GM23248 (cell line): ENCODE measurements around the gene ENAH. TPM values are rescaled to one million over a fixed set of nuclear protein-coding genes. Genes with fewer than 3 reads are reported as not detected.

Experiments
- DNase-seq: peaks from one replicate; pipeline ENCODE4 v3.0.0-alpha.2; 2015
- H2AFZ ChIP-seq: fragments of 200-600 bp; sonication (generic); 2 replicates; pipeline ENCODE4 v1.6.1; 2016; ENCODE audit warnings: antibody characterized with exemption
- H3F3A ChIP-seq: fragments of 200-600 bp; sonication (generic); 2 replicates; pipeline ENCODE4 v1.6.1; 2016; ENCODE audit warnings: mild to moderate bottlenecking, antibody characterized with exemption, mixed run types; ENCODE audit not compliant: insufficient read depth
- H3K27ac ChIP-seq: fragments of 200-600 bp; sonication (generic); 2 replicates; pipeline ENCODE4 v1.5.1; 2016; ENCODE audit warnings: mild to moderate bottlenecking
- H3K27me3 ChIP-seq: fragments of 200-600 bp; sonication (generic); replicated peaks from 2 replicates; pipeline ENCODE4 v1.6.1; 2016; ENCODE audit warnings: mild to moderate bottlenecking; ENCODE audit not compliant: insufficient read depth
- H3K36me3 ChIP-seq: fragments of 200-600 bp; sonication (generic); 2 replicates; pipeline ENCODE4 v1.6.1; 2016; ENCODE audit warnings: low read depth, mild to moderate bottlenecking
- H3K4me1 ChIP-seq: fragments of 200-600 bp; sonication (generic); 2 replicates; pipeline ENCODE4 v1.6.1; 2016; ENCODE audit warnings: mild to moderate bottlenecking; ENCODE audit not compliant: insufficient read depth
- H3K4me2 ChIP-seq: fragments of 200-600 bp; sonication (generic); one replicate; pipeline ENCODE4 v1.6.1; 2016; ENCODE audit warnings: mild to moderate bottlenecking; ENCODE audit not compliant: unreplicated experiment
- H3K4me3 ChIP-seq: fragments of 200-600 bp; sonication (generic); 2 replicates; pipeline ENCODE4 v1.5.1; 2016; ENCODE audit warnings: mild to moderate bottlenecking
- H3K79me2 ChIP-seq: fragments of 200-600 bp; sonication (generic); 2 replicates; pipeline ENCODE4 v1.6.1; 2016; ENCODE audit warnings: mild to moderate bottlenecking; ENCODE audit not compliant: insufficient read depth
- H3K9ac ChIP-seq: fragments of 200-600 bp; sonication (generic); 2 replicates; pipeline ENCODE4 v1.6.1; 2016; ENCODE audit warnings: mild to moderate bottlenecking
- H3K9me2 ChIP-seq: fragments of 200-600 bp; sonication (generic); 2 replicates; pipeline ENCODE4 v1.6.1; 2016; ENCODE audit warnings: mixed run types, mild to moderate bottlenecking, moderate library complexity; ENCODE audit not compliant: insufficient read depth
- H3K9me3 ChIP-seq: fragments of 200-600 bp; sonication (generic); one replicate; pipeline ENCODE4 v1.6.1; 2017; ENCODE audit warnings: low read depth
- H4K20me1 ChIP-seq: fragments of 200-600 bp; sonication (generic); 2 replicates; pipeline ENCODE4 v1.6.0; 2016; ENCODE audit not compliant: insufficient read depth
- EZH2 ChIP-seq: fragments of 200-600 bp; sonication (generic); IDR thresholded peaks from 2 replicates; pipeline ENCODE4 v1.6.1; 2018; ENCODE audit warnings: antibody characterized with exemption, mild to moderate bottlenecking; ENCODE audit not compliant: insufficient read depth, poor library complexity, severe bottlenecking
- EZH2phosphoT487 ChIP-seq: fragments of 200-600 bp; sonication (generic); IDR thresholded peaks from 2 replicates; pipeline ENCODE4 v1.6.1; 2018; ENCODE audit warnings: antibody characterized with exemption, moderate library complexity, mild to moderate bottlenecking, low read depth; ENCODE audit not compliant: insufficient read depth
- WGBS, 2 experiments: methylation state at CpG; one replicate each; pipeline ENCODE4 v1.1.6; 2015 to 2017; ENCODE audit warnings: low lambda C conversion rate in 2 of 2, low coverage in 1 of 2; ENCODE audit errors: missing lambda C conversion rate in 2 of 2; 5-methylcytosine and 5-hydroxymethylcytosine counted together
- in situ Hi-C: fragments of 300-500 bp; cut with MboI; formaldehyde crosslinking; loops from 2 replicates; pipeline ENCODE4 v1.15.0; 2020
- polyA plus RNA-seq: library from polyadenylated mRNA; unstranded; fragments of >200 nt; fragmentation: Nextera tagmentation; extraction: Ambion mirVana; gene quantifications from 2 replicates; pipeline ENCODE4 v1.2.1, GENCODE V29; 2016
- total RNA-seq: library from RNA; depleted of rRNA; stranded (reverse); fragments of >200 nt; shearing (Covaris generic); gene quantifications from 2 replicates; pipeline ENCODE4 v1.2.3, GENCODE V29; 2014

ENAH gene
- total and polyA plus RNA-seq, 2 experiments from 2014 or later = 40.1 to 125 TPM

- no peak overlapping the region for H3K4me3 ChIP-seq
- H3K9me2 ChIP-seq = no peaks in the 10 kb centered on the region
- TF ChIP-seq EZH2phosphoT487 (no peak), EZH2 (no peak)
- H2AFZ ChIP-seq = no peak overlapping the region
- peaks cover 19% of the 10 kb centered on the region for H3K4me1 ChIP-seq
- WGBS, 2 experiments = 82 to 84% methylated on average over 24 to 25 of the region's 25 CpGs
- in situ Hi-C loops = no loop called here
- peaks cover 24% of the 10 kb centered on the region for H3F3A ChIP-seq
- no peak for DNase-seq
- H3K9ac ChIP-seq = no peak overlapping the region
- H3K36me3 ChIP-seq = no peaks in the 10 kb centered on the region
- H3K27ac ChIP-seq = no peak overlapping the region
- no peaks in the 10 kb centered on the region for H3K9me3 ChIP-seq
- H3K27me3 ChIP-seq = peaks cover 4% of the 10 kb centered on the region; the same call in 1 of the 2 replicates
- H3K79me2 ChIP-seq = no peaks in the 10 kb centered on the region
- H3K4me2 ChIP-seq = no peak overlapping the region
- H4K20me1 ChIP-seq = no peaks in the 10 kb centered on the region
Observed at GRCh38 chr1:225451840-225452515, 200.9 kb downstream of the ENAH start.

GRCh38 chr1:225451340-225451739 lies 201.6 kb downstream of the ENAH start:
- H3K27me3 ChIP-seq = peaks cover 4% of the 10 kb centered on the region; the same call in 1 of the 2 replicates
- H3K4me1 ChIP-seq = peaks cover 19% of the 10 kb centered on the region
- no peak for TF ChIP-seq EZH2
- no peak for TF ChIP-seq EZH2phosphoT487
- no peaks in the 10 kb centered on the region for H4K20me1 ChIP-seq
- peaks cover 24% of the 10 kb centered on the region for H3F3A ChIP-seq
- DNase-seq = no peak
- in situ Hi-C loops = no loop called here
- H3K9me3 ChIP-seq = no peaks in the 10 kb centered on the region
- H3K36me3 ChIP-seq = no peaks in the 10 kb centered on the region
- no peak overlapping the region for H3K9ac ChIP-seq
- H3K9me2 ChIP-seq = no peaks in the 10 kb centered on the region
- no peak overlapping the region for H2AFZ ChIP-seq
- no peaks in the 10 kb centered on the region for H3K79me2 ChIP-seq
- no peak overlapping the region for H3K27ac ChIP-seq
- no peak overlapping the region for H3K4me2 ChIP-seq
- 79 to 83% methylated on average over 6 of the region's 6 CpGs for WGBS, 2 experiments
- no peak overlapping the region for H3K4me3 ChIP-seq

DNA sequence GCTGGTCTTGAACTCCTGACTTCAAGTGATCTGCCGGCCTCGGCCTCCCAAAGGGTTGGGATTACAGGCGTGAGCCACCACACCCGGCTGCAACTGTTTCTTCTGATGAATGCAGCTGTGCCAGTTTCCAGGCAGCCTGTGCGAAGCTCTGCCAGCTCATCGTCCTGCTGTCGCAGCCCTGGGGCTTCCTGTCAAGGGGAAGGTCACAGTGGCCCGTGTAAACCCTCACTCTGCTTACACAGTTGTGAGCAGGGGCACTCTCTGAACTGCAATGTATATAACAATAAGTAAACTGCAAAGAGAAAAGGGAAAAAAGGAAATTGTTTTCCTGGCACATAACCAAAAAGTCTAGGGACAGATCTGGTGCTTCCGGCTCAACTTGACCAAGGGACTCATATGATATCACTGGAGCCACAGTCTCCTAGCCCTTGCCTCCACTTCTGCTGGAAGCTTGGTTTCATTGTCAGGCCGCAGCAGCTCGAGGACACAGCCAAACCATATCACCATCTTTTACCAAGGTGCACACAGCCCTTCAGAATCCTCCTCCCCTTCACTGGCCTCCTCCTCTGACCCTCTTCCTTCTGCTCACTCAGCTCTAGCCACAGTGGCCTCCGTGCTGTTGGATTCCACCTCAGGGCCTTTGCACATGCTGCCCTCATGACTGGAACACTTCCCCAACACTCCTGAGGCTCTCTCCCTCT lies 202.3 kb downstream of the ENAH start:
- in situ Hi-C loops = no loop called here
- Histone ChIP-seq H3K27ac (no peak overlapping the region), H2AFZ (no peak overlapping the region), H3K9me2 (no peaks in the 10 kb centered on the region), H4K20me1 (no peaks in the 10 kb centered on the region), H3K27me3 (peaks cover 4% of the 10 kb centered on the region; the same call in 1 of the 2 replicates), H3K9me3 (no peaks in the 10 kb centered on the region), H3K9ac (no peak overlapping the region), H3K4me1 (peaks cover 19% of the 10 kb centered on the region), H3F3A (peaks cover 24% of the 10 kb centered on the region), H3K79me2 (no peaks in the 10 kb centered on the region), H3K4me3 (no peak overlapping the region), H3K4me2 (no peak overlapping the region), H3K36me3 (no peaks in the 10 kb centered on the region)
- TF ChIP-seq EZH2 = no peak
- TF ChIP-seq EZH2phosphoT487 = no peak
- 71 to 75% methylated on average over 12 of the region's 12 CpGs for WGBS, 2 experiments
- no peak for DNase-seq

DNA sequence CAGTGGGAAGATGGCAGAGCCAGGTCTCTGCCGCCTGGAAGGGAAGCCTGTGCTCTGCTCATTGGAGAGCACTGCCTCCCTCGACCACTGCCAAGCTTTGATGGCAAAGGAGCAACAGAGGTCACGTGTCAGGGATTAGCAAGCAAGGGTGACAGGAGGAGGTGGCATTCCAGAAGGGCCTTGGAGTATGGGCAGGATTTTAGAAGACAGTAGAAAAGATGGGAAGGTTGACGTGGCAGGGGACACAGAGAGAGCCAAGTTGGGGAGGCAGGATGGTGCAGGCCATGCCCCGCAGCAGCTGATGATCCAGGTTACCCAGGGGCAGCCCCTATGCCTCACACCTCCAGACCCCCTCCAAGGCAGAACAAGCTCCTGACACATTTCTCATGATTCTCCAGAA lies 203.1 kb downstream of the ENAH start:
- Histone ChIP-seq H3K27me3 (peaks cover 4% of the 10 kb centered on the region; the same call in 1 of the 2 replicates), H3K27ac (no peak overlapping the region), H3K4me2 (no peak overlapping the region), H3K9me3 (no peaks in the 10 kb centered on the region), H2AFZ (no peak overlapping the region), H4K20me1 (no peaks in the 10 kb centered on the region), H3K4me3 (no peak overlapping the region), H3F3A (peaks cover 16% of the 10 kb centered on the region), H3K36me3 (no peaks in the 10 kb centered on the region), H3K9me2 (no peaks in the 10 kb centered on the region), H3K4me1 (peaks cover 13% of the 10 kb centered on the region), H3K79me2 (no peaks in the 10 kb centered on the region), H3K9ac (no peak overlapping the region)
- DNase-seq = no peak
- TF ChIP-seq EZH2 = no peak
- no peak for TF ChIP-seq EZH2phosphoT487
- 64 to 67% methylated on average over 5 of the region's 5 CpGs for WGBS, 2 experiments
- in situ Hi-C loops = no loop called here
